OCI-LY7 (cell line): Measurements from ENCODE around the gene UBE2M.

ENCODE experiments used
- CTCF ChIP-seq: fragments of 200-600 bp; sonication (generic); conservative IDR thresholded peaks from 2 replicates; pipeline ENCODE4 v1.5.1; 2014; ENCODE audit warnings: mild to moderate bottlenecking, antibody characterized with exemption, low read length, moderate library complexity, mixed read lengths
- EZH2phosphoT487 ChIP-seq: fragments of 200-600 bp; sonication (generic); IDR thresholded peaks from 2 replicates; pipeline ENCODE4 v1.6.1; 2018; ENCODE audit warnings: low read depth, borderline replicate concordance, mild to moderate bottlenecking, mixed run types, antibody characterized with exemption, low read length, moderate library complexity, mixed read lengths

GRCh38 chr19:58538257-58539168 lies 19.9 kb downstream of the UBE2M start:
- no peak for TF ChIP-seq CTCF
- no peak for TF ChIP-seq EZH2phosphoT487
